ENCODE data around the gene VTI1A.
A peak's percentile ranks its signal among the peaks of the same experiment; 100 is the strongest.
"Not testable (repeated sequence)": the region's sequence is repeated elsewhere in the genome, so short reads cannot be mapped to it uniquely, and the experiment has no call there.

VTI1A gene

GRCh38 chr10:112434988-112435619, 11.9 kb upstream of the VTI1A start:
- H3K4me1 Mint-ChIP-seq = no peaks in the 10 kb centered on the region
- peaks cover 26% of the 10 kb centered on the region for H3K36me3 Mint-ChIP-seq
- no peaks in the 10 kb centered on the region for H3K27me3 Mint-ChIP-seq
- no peak overlapping the region for H3K4me3 Mint-ChIP-seq
- no peaks in the 10 kb centered on the region for H3K9me3 Mint-ChIP-seq
- no peak overlapping the region for H3K27ac Mint-ChIP-seq
- DNase-seq = no peak
- CTCF ChIA-PET = interaction anchor here (0.7 to 4.0 kb wide), 21 partner anchors 10 to 319 kb away, joined by 3 to 19 read pairs (median 4); no protein-coding TSS in a partner anchor

DNA sequence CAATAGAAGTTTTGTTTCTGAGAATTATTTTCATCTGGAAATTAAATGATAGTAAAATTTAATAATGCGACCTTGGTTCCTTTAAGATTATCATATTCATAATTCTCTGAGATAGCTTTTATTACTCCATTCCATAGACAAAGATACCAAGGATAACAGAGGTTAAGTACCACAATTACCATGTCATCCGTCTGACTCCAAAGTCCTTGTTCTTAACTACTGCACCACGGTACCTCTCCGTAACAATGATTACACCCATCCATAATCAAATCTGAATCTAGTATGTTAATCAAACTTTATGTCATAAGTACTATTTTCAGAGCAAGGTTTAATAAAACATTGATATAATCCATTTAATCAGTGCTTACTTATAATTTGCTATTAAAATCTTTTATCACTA, 8.7 kb upstream of the VTI1A start:
- Mint-ChIP-seq H3K9me3 (no peaks in the 10 kb centered on the region), H3K27me3 (no peaks in the 10 kb centered on the region), H3K4me1 (peaks cover 9% of the 10 kb centered on the region), H3K4me3 (no peak overlapping the region), H3K27ac (no peak overlapping the region), H3K36me3 (peaks cover 35% of the 10 kb centered on the region)
- no peak for DNase-seq
- CTCF ChIA-PET = no interaction called here

DNA sequence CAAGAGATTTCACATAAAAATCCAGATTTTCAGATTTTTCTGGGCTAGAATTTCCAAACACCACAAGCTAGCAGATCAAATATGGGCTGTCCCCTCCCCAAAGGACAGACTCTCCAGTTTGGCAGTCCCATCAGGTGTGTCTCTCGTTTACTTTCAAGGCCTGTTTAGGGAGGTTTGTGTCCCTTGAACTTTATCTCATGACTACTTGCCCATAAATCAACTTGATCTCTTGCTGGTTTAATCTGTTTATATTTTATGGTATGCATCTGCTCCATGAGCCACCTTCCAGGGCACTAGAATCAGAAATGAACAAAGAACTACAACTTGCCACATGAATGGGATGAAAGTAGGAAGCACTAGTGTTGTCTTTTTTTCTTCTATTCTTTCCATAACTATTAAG, 5.5 kb upstream of the VTI1A start:
- DNase-seq = no peak
- Mint-ChIP-seq H3K36me3 (peaks cover 48% of the 10 kb centered on the region), H3K27ac (no peak overlapping the region), H3K4me3 (no peak overlapping the region), H3K9me3 (no peaks in the 10 kb centered on the region), H3K4me1 (peaks cover 33% of the 10 kb centered on the region), H3K27me3 (no peaks in the 10 kb centered on the region)
- CTCF ChIA-PET = no interaction called here

DNA sequence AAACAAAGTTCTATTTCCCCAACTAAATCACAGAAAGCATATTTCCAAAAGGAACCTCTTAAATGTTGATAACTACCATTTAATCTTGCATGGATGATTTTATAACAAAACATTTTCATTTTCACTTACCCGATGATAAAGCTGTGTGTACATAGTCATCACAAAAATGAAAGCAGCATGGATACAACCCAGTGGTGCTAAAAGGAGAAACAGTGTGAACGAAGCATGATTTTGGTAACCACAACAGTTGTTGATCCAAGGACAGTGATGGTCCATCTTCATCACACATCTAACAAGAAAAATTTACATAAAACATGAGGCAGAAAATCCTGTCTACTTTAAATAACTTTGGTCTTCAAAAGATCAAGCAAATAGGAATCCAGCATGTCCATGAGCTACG, 5.0 kb upstream of the VTI1A start:
- Mint-ChIP-seq H3K27ac (no peak overlapping the region), H3K27me3 (no peaks in the 10 kb centered on the region), H3K36me3 (peaks cover 48% of the 10 kb centered on the region), H3K4me3 (no peak overlapping the region), H3K4me1 (peaks cover 33% of the 10 kb centered on the region), H3K9me3 (no peaks in the 10 kb centered on the region)
- DNase-seq = no peak
- CTCF ChIA-PET = interaction anchor here (0.6 kb wide), 1 partner anchor 15 kb away, joined by 3 read pairs; no protein-coding TSS in a partner anchor

GRCh38 chr10:112446055-112446854, 760 bp upstream of the VTI1A start:
- peak; percentile 25 for DNase-seq
- Mint-ChIP-seq H3K4me3 (peak overlapping the region; percentile 85), H3K9me3 (no peaks in the 10 kb centered on the region), H3K27ac (peak overlapping the region; percentile 91), H3K36me3 (peaks cover 35% of the 10 kb centered on the region), H3K4me1 (peaks cover 47% of the 10 kb centered on the region), H3K27me3 (no peaks in the 10 kb centered on the region)
- CTCF ChIA-PET = interaction anchor here (0.7 to 1.1 kb wide), 2 partner anchors 18 to 26 kb away, joined by 3 read pairs; no protein-coding TSS in a partner anchor

DNA sequence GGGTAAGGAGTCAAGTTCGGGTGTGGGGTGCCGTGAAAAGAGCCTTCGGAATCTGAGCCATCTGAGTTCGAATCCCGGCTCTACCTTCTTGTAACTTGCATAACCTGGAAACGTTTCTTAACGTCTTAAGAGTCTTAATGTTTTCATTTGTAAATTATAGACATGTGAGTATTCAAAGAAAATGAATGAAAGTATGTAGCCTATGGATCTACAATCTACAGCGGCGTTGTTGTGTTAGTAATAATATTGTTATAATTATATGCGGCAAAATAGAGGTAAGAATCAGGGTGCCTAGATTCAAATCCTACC, 559 bp downstream of the VTI1A start:
- CTCF ChIA-PET = interaction anchor here (1.7 kb wide), 1 partner anchor 9 kb away, joined by 4 read pairs; no protein-coding TSS in a partner anchor
- Mint-ChIP-seq H3K4me1 (peaks cover 41% of the 10 kb centered on the region), H3K27ac (peak overlapping the region; percentile 91), H3K36me3 (peaks cover 29% of the 10 kb centered on the region), H3K27me3 (no peaks in the 10 kb centered on the region), H3K9me3 (no peaks in the 10 kb centered on the region), H3K4me3 (peak overlapping the region; percentile 85)
- DNase-seq = no peak

DNA sequence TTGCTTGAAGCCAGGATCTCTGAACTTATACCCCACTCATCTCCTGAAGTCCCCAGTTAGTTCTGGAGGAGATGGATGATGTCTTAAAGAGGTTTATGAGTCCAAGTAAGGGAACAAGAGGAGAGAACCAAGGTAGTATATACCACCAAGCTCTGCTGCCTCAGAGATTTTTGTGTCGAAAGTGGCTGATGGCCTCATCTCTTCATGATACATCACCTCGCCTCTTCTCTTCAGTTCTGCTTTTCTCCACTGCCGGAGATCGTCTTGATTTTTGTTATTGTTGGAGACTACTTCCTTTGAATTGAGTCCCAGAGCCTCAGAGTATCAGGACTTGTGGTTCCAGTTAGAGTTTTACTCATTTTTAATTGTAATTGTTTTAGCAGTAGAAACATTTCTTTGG, 1.9 kb downstream of the VTI1A start:
- DNase-seq = no peak
- Mint-ChIP-seq H3K27me3 (no peaks in the 10 kb centered on the region), H3K4me1 (peaks cover 35% of the 10 kb centered on the region), H3K9me3 (no peaks in the 10 kb centered on the region), H3K36me3 (peaks cover 23% of the 10 kb centered on the region), H3K4me3 (peak overlapping the region; percentile 12), H3K27ac (no peak overlapping the region)
- CTCF ChIA-PET = interaction anchor here (1.3 to 1.7 kb wide), 2 partner anchors 8 to 23 kb away, joined by 3 to 4 read pairs; no protein-coding TSS in a partner anchor

DNA sequence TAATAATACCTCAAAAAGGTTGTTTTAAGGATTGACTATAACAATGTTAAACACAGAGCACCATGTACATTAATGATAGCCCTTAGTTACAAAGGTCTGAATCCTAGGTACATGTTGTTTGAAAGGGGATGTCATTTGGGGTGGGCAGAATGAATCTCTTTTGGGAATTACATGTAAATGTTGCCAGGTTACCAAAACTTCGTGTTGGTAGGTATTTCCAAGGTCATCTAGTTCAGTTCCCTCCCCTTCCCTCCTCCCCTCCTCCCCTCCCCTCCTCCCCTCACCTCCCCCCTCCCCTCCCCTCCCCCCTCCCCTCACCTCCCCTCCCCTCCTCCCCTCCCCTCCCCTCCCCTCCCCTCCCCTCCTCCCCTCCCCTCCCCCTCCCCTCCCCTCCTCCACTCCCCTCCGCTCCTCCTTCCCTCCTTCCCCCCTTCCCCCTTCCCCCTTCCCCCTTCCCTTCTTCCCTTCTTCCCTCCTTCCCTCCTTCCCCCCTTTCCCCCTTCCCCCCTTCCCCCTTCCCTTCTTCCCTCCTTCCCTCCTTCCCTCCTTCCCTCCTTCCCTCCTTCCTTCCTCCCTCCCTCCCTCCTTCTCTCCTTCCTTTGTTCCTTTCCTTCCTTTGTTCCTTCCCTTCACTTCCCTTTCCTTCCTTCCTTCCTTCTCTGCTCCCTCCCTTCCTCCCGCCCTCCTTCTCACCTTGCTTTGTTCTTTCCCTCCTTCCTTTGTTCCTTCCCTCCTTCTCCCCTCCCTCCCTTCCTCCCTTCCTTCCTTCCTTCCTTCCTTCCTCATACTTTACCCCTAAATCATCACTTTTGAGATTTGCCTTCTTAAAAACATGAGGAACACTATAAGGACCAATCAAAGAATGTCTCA, 8.1 kb downstream of the VTI1A start:
- H3K9me3 Mint-ChIP-seq = no peaks in the 10 kb centered on the region
- H3K4me3 Mint-ChIP-seq = no peak overlapping the region
- no peak for DNase-seq
- no peaks in the 10 kb centered on the region for H3K27me3 Mint-ChIP-seq
- peaks cover 5% of the 10 kb centered on the region for H3K36me3 Mint-ChIP-seq
- H3K27ac Mint-ChIP-seq = no peak overlapping the region
- peaks cover 3% of the 10 kb centered on the region for H3K4me1 Mint-ChIP-seq
- CTCF ChIA-PET = interaction anchor here (0.7 to 1.0 kb wide), 2 partner anchors 20 to 34 kb away, joined by 3 read pairs; no protein-coding TSS in a partner anchor

- Mint-ChIP-seq H3K27ac (no peak overlapping the region), H3K9me3 (no peaks in the 10 kb centered on the region), H3K4me1 (peaks cover 3% of the 10 kb centered on the region), H3K36me3 (no peaks in the 10 kb centered on the region), H3K27me3 (no peaks in the 10 kb centered on the region), H3K4me3 (no peak overlapping the region)
- CTCF ChIA-PET = interaction anchor here (0.7 to 1.2 kb wide), 4 partner anchors 8 to 15 kb away, joined by 3 to 5 read pairs (median 4); no protein-coding TSS in a partner anchor
- no peak for DNase-seq
Measured at GRCh38 chr10:112456533-112456932, 9.5 kb downstream of the VTI1A start.

- CTCF ChIA-PET = interaction anchor here (3.8 kb wide), 1 partner anchor 11 kb away, joined by 18 read pairs; no protein-coding TSS in a partner anchor
- no peak overlapping the region for H3K4me3 Mint-ChIP-seq
- no peak overlapping the region for H3K27ac Mint-ChIP-seq
- H3K27me3 Mint-ChIP-seq = no peaks in the 10 kb centered on the region
- no peaks in the 10 kb centered on the region for H3K9me3 Mint-ChIP-seq
- DNase-seq = no peak
- H3K36me3 Mint-ChIP-seq = peaks cover 20% of the 10 kb centered on the region
- peaks cover 3% of the 10 kb centered on the region for H3K4me1 Mint-ChIP-seq
Measured at GRCh38 chr10:112460366-112460765, 13.4 kb downstream of the VTI1A start.

- no peaks in the 10 kb centered on the region for H3K4me1 Mint-ChIP-seq
- H3K27ac Mint-ChIP-seq = peak overlapping the region; percentile 3
- no peaks in the 10 kb centered on the region for H3K9me3 Mint-ChIP-seq
- no peaks in the 10 kb centered on the region for H3K27me3 Mint-ChIP-seq
- H3K36me3 Mint-ChIP-seq = peaks cover 26% of the 10 kb centered on the region
- CTCF ChIA-PET = interaction anchor here (3.8 kb wide), 1 partner anchor 10 kb away, joined by 18 read pairs; no protein-coding TSS in a partner anchor
- DNase-seq = no peak
- no peak overlapping the region for H3K4me3 Mint-ChIP-seq
Measured at GRCh38 chr10:112461029-112461887, 14.2 kb downstream of the VTI1A start.

DNA sequence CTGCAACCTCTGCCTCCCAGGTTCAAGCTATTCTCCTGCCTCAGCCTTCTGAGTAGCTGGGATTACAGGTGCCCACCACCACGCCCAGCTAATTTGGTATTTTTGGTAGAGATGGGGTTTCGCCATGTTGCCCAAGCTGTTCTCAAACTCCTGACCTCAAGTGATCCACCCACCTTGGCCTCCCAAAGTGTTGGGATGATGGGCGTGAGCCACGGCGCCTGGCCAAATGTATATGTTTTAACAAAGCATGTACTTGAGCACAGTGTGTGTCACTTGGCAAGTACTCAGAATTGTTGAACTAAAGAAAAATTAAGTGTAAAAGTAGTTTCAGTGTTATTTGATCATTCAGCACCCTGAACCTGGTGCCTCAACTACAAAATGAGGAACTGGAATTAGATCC, 17.1 kb downstream of the VTI1A start:
- not testable (repeated sequence) for H3K4me1 Mint-ChIP-seq, H3K4me3 Mint-ChIP-seq, H3K9me3 Mint-ChIP-seq, DNase-seq, H3K27me3 Mint-ChIP-seq
- Mint-ChIP-seq H3K27ac (peak overlapping the region; percentile 43), H3K36me3 (peaks cover 32% of the 10 kb centered on the region)
- CTCF ChIA-PET = interaction anchor here (1.1 to 1.2 kb wide), 2 partner anchors 8 to 18 kb away, joined by 3 to 4 read pairs; no protein-coding TSS in a partner anchor

- no peak for DNase-seq
- CTCF ChIA-PET = interaction anchor here (1.0 kb wide), 1 partner anchor 9 kb away, joined by 3 read pairs; no protein-coding TSS in a partner anchor
- Mint-ChIP-seq H3K4me1 (no peaks in the 10 kb centered on the region), H3K27ac (no peak overlapping the region), H3K9me3 (no peaks in the 10 kb centered on the region), H3K27me3 (no peaks in the 10 kb centered on the region), H3K36me3 (peaks cover 32% of the 10 kb centered on the region), H3K4me3 (no peak overlapping the region)
Measured at GRCh38 chr10:112465299-112465883, 18.4 kb downstream of the VTI1A start.
